Activated CD8-positive, alpha-beta memory T cell treated with anti-CD3 and anti-CD28 coated beads for 48 hours (primary cell): ENCODE results near the gene TBCCD1.
"Not testable (repeated sequence)": the region's sequence is repeated elsewhere in the genome, so short reads cannot be mapped to it uniquely, and the experiment has no call there.

Source experiments
- DNase-seq, 3 experiments: peaks; one replicate each; pipeline ENCODE4 v3.0.0-alpha.2; 2020; ENCODE audit warnings: low read depth in 2 of 3, low spot score in 2 of 3

Gene TBCCD1

DNA sequence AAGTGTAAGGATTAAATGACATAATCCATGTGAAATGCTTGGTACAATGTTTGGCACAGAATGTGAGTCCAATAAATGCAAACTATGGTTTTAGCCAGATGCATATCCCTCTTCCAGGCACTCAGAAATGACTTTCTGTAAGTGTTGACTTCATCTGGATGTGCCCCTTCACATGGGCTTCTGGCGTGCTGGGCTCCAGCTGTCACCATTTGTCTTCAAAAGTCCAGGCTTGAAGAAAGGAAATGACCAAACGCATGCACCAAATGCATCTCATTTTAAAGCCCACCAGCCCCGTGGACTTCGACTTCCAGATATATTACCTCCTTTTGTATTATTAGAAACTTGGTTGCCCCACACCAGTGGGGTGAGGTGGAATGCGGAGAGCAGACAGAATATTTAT lies 46.7 kb downstream of the TBCCD1 start:
- no peak for DNase-seq

DNA sequence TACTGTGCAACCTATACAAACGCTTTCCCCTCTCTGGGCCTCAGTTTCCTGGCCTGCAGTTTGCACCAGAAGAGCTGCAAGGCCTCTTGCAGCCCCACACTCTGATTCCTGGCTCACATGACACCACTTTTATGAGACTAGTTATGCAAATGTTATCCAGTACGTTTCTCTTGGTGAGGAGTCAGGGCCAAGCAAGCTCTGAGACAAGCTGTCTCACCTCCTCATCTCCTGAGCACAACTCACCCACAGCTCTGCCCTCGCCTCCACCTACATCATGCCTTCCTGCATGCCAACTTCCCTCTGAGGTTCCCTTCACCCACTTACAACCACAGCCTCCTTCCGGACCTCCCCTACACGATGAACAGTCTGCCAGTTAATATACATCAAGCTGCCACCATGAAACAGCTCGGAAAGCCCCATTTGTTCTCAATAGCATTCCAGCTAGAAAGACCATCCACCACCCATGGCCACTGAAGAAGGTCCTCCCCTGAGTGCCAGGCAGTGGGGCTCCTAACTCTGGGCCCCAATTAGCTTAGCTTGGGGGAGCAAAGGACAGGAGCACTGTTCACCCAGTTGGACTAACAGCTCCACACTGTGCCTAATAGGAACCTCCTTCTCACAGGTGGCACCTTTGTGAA lies 48.0 kb downstream of the TBCCD1 start:
- no peak for DNase-seq

DNA sequence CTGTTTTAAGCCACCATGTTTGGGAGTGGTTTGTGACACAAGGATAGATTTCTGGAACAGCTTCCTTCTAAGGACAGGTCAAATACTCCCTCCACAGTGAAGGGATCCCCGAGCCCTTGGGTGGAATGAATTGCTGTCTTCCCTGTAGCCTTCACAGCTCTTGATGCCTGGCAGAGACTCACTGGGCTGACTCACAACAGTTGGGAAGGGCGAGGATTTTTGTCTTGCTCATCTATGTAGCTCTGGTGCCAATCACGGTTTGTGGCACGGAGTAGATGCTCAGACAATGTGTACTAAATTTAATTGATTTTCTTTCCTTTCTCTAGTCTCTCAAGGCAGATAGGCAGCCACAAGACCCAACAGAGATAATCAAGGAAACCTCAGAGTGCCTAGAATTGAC lies 49.9 kb downstream of the TBCCD1 start:
- no peak for DNase-seq

DNA sequence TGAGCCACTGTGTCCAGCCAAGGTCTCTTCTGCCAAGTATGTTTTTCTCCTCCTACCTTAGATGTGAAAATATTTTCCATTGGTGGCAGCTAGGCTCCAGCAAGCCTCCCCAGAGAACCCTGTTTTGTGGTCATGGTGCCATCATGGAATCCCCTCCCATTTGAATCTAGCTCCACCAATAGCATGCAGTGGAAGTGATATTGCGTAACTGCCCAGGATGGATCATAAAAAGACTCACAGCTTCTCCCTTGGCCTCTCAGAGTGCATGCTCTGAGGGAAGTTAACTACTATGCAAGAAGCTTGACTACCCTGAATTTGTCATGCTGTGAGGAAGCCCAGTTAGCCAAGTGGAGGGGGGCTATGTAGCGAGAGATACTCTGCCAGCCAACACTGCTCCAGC lies 50.5 kb downstream of the TBCCD1 start:
- no peak for DNase-seq

DNA sequence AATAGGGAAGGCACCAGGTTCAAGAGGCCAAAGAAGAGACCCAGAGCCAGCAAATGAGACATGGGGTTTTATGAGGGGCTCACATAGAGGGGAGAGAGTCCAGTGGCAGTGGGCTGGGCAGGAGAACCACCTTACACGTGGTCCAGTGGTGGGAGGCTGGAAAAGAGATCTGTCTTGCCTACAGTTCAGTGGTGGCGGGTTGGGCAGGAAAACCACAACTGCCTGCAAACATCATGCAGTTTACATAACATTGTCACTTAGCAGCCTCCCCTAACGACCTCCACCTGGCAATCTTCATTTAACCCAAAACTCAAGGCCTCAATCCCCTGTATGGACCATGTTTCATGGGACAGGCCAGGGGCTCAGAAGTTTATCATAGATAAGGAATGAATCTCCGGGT lies 52.0 kb downstream of the TBCCD1 start:
- DNase-seq, result no peak

DNA sequence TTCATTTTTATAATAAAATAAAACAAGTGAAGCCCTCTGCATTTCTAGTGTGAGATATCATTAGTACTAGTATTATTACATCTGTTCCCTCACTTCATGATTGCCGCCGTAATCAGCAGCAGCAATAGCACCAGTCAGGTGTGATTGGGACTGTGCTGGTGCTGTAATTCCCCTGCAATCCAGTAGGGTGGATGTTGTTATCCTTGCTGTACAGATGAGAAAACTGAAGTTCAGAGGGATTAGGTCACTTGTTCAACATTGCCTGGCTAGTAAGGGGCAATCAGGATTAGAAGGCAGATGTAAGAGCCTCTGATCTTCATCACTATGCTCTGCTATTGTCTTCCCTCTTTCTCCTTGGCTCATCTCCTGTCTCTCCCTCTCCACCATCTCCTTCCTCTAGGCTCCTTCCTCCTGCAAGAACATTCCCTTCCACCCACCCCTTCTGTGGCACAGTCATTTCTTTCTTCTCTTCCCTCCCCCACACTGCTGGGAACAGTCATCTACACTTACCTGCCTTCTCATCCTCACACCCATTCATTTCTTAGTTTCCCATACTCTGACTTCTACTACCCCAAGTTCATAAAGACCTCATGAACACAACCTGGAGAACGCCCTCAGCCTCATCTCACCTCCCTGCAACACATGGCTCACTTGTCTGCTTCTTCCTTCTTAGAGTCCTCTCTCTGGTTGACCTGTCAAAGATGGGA lies 52.7 kb downstream of the TBCCD1 start:
- DNase-seq, result no peak

DNA sequence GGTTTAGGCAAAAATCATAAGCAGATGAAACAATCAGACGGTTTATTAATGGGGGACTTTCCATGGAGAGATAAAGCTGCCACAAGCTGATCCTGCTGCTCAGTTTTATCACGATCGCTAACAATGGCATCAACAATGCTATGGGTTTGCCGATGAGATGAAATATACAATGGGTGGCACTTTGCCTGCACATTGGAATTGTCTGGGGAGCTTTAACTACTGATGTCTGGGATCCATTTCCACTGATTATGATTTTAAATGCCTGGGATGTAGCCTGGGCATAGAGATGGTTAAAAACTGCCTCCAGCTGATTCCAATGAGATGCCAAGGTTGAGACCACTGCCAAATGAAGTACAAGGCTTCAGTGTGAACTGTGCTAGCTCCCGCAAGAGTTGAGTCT lies 53.8 kb downstream of the TBCCD1 start:
- no peak for DNase-seq

DNA sequence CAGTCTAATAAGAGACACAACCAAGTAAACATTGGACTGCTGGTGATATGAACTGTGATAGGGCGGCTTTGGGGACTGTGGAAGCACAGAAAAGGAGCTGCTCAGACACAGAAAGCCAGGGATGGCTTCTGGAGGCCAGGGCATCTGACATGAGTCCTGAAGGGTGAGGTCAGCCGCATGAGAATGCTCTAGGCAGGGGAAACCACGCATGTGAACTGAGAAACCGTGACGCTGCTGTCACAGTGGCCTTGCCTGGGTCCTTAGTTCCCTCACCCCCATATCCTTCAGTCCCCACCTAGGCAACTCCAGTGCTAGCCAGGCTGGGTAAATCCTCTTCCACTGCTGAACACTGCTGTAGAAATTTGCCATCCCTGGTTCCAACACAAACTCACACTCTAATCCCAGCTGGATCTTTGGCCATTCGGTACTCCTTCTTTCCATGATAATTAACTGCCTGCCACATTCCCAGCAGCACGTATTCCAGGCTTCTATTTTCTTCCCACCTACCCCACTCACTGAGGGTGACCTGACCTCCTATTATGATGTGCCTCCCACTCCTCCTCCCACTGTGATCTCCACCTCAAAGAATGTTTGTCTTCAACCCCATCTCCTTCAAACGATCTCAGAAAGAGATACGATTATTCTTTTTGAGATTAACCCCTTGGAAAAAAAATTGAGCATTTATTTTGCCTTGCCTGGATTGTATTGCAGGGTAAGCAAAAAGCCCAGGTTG lies 54.4 kb downstream of the TBCCD1 start:
- no peak for DNase-seq

DNA sequence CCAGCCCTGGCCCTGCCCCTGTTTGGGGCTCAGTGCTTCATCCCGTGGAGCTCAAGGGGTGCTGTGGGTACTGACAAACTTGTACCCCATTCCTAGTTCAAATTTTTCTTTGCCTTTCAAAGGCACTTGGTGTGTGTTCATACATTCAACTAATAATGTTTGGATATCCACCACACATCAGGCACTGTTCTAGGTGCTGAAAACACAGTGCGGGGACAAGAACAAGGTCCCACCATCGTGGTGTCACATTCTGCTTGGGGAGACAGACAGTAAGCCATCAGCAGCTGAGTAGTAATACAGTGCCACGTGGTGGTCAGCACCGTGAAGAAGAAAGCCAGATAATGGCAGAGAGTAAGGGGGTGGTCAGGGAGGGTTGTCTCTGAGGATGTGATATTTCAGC lies 55.4 kb downstream of the TBCCD1 start:
- no peak for DNase-seq

DNA sequence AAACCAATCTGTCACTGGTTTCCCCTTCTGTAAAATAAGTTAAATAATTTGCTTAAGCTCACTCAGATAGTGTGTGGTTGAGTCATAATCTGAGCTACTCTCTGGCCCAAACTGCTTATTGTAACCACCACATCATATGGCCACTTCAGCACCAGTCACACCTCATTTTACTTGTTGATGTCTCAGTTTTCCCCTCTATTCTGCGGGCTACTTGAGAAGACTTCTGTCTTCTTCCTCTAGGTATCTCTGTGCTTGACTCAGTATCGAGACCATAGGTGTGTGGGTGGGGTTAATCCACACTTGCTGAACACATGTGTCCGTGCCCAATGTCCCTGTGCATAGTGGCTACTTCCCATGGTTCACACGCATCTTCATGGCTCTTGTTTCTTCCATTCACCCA lies 55.9 kb downstream of the TBCCD1 start:
- no peak for DNase-seq

DNA sequence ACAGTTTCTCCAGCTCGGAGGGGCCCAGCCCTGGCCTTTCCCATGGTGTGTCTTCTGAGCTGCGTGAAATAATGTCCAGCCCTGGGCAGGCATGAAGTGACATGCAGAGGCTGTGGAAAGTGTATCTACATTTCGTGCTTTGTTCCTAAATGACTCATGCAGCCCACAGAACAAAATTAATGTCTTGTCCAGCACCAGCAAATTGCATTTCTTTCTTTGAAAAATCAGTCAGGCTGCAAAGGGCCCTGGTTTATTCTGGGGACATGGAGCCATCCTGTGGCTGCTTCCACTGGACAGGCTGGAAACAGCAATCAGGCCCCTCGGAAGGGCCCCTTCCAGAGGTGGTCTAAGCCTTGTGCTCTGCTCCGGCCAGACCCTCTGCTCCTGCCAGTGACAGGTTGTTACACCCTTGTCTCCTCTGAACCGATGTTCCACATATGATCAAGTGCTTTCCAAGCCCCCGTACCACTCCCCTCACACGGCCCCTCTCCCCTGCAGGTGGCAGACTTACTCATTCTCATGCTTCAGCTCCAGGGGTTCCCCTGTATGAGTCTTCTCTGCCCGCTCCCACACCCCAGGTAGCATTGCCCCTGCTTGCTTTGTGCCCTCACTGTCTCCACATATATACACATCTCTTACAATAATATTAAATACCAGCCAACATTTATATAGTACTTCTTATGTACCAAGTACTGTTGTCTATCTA lies 56.6 kb downstream of the TBCCD1 start:
- no peak for DNase-seq

DNA sequence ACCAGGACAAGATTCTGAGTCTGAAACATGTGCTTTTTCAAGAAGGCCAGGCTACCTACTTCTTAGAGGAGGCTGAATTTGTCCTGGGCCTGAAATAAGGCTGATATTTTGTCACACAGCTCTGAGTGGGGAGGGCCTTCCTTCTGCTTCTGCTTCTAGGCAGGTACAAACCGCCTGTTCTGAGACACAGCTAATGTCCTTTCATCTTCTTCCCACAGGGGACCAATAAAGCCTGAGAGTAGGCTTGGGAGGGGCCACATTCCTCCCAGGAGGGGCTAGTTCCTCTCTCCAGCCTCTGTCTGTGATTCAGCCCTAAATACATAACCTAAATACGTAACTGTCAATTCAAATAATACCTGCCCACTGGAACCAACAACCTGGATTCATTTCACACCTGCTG lies 57.7 kb downstream of the TBCCD1 start:
- DNase-seq, result no peak

DNA sequence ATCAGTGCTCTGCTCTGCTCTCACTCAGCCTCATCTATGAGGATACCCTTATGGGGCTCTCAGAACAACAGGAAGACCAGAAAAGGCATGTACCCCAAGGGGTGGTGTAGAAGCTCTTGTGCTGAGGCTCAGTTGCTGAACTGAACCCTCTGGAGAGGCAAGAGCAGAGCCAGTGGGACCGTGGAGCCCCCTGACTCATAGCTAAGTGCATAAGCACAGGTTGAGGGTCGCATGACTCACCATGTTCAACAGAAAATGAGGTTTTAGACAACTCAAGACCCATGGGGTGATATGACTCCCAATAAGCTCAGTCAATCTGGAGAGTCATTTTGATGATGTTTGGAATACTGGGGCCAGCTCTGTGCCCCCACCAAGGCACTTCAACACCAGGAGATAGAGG lies 60.3 kb downstream of the TBCCD1 start:
- no peak for DNase-seq

DNA sequence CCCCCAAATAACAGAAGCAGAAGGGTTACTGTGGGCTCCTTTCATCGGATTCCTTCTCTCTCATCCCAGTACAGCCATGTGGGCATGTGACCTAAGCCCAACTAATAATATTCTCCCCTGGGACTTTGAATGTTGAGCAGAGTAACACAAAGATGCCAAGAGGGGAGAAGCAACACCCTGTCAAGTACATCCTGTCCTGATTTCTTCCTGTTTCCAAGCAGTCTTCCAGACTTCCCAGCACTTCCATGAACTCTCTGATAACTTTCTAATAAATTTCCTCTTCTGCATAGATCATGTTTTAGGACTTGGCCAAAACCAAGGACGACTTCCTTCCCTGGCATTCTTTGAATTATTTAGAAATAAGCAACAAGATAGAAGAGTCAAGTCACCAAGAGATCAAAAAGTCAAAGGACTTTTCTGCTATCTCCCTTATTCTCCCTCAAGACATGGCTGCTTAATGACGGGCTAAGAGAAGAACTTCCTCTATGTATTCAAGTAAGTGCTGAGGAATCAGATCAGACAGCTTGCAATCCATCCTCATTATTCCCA lies 60.9 kb downstream of the TBCCD1 start:
- no peak for DNase-seq

DNA sequence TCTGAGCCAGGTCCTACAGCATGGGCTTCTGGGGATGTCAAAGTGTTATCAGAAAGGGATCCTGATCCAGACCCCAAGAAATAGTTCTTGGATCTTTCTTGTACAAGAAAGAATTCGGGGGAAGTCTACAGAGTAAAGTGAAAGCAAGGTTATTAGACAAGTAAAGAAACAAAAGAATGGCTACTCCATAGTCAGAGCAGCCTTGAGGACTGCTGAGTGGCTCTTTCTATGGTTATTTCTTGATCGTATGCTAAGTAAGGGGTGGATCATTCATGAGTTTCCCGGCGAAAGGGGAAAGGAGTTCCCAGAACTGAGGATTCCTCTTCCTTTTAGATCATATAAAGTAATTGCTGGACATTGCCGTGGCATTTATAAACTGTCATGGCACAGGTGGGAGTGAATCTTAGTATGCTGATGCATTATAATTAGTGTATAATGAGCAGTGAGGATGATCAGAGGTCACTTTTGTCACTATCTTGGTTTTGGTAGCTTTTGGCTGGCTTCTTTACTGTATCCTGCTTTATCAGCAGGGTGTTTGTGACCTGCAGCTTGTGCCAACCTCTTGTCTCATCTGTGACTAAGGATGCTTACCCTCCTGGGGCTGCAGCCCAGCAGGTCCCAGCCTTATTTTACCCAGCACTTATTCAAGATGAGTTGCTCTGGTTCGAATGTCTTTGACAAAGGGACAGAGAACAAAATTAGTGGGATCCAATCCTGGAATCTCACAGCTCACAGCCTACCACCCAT lies 64.0 kb downstream of the TBCCD1 start:
- DNase-seq, result no peak

DNA sequence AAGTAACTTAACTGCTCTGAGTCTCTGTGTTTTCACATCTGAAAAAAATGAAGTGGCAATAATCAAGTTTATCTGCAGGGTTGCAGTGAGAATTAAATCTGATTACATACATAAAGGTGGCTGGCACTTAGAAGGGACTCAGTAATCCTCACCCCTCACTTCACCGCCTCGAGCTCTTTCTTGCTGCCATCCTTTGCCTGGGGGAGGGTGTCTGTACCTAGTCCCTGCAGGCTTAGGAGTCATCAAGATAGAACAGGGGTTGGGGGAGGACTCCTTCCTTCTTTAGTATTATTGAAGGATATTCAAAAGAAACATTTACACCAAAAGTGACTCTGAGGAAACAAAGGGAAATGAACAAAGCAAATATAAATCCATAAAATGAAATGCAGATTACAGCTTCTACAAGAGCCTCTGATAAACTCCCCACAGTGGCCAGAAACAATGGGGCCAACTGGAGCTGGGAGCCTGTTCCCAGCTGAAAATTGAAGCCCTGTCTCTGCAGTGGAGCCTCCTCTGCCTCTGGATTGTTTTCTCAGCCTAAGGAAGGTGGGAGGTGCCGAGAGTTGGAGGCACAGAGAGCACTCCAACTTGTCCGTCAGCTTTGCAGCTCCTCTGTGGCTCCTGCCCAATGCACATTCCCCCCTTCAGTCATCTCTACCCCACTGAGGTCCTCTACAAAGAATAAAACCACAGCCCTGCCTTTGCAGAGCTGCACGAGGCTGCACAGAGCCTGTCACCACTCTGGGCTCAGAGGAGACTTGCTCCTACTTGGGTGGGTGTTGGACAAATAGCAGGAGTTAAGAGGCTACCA lies 64.8 kb downstream of the TBCCD1 start:
- DNase-seq, result no peak

DNA sequence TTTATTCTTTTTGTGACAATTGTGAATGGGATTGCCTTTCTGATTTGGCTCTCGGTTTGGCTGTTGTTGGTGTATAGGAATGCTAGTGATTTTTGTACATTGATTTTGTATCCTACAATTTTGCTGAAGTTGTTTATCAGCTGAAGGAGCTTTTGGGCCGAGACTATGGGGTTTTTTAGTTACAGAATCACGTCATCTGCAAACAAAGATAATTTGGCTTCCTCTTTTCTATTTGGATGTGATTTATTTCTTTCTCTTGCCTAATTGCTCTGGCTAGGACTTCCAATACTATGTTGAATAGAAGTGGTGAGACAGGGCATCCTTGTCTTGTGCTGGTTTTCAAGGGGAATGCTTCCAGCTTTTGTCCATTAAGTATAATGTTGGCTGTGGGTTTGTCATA lies 67.2 kb downstream of the TBCCD1 start:
- DNase-seq, result not testable (repeated sequence)

DNA sequence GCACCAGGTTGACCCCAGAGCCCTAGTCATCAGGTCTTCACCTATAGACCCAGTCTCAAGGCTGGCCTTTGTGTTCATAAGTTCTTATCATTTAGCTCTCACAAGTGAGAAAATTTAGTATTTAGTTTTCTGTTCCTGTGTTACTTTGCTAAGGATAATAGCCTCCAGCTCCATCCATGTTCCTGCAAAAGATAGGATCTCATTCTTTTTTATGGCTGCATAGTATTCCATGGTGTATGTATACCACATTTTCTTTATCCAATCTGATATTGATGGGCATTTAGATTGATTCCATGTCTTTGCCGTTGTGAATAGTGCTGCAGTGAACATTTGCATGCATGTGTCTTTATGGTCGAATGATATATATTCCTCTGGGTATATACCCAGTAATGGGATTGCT lies 69.1 kb downstream of the TBCCD1 start:
- DNase-seq, result not testable (repeated sequence)

DNA sequence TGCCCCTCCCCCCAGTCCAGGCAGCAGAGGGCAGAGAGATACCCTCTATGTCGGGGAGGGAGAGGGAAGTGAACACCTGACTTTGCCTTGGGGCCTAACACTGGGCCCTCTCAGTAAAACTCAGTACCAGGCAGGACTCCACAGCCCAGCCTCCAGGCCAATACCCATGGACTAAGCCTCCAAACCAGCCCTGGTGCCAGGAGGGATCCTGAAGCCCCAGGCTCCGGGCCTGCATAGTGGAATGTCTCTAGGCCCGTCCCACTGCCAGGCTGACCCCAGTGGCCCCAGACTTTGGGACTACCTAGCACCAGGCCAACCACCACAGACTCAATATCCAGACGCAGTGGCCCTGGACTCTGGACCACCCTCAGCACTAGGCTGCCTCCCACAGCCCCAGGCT lies 69.5 kb downstream of the TBCCD1 start:
- no peak for DNase-seq

DNA sequence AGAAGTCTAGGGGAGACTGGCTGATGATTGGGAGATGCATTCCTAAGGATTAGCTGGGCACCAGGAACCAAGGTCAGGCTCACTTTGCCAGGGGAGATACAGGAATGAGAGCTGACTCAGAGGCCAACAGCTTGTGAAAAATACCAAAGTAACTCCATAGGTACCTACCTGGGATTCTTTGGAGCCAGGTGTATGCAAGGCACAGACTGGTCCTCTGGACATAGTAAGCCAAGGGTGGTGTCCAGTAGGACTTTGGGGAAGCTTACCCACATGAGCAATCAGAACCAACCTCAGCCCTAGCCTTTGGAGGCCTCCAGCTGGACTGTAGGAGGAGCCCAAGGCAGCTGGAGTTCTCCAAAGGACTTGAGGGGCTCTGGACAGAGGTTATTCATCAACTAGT lies 70.5 kb downstream of the TBCCD1 start:
- DNase-seq, result no peak
